Left ventricle myocardium inferior (tissue), 1 donor: ENCODE data around the gene UGT1A3. TPM values are rescaled to one million over a fixed set of nuclear protein-coding genes. Genes with fewer than 3 reads are reported as not detected.

Source experiments
- DNase-seq: peaks from one replicate; pipeline ENCODE4 v3.0.0-alpha.2; 2020
- H3K27ac ChIP-seq: fragments of 200-600 bp; replicated peaks from 2 replicates; pipeline ENCODE4 v1.8.0; 2021
- H3K27me3 ChIP-seq: fragments of 200-600 bp; 2 replicates; pipeline ENCODE4 v1.8.0; 2021; ENCODE audit warnings: low read depth
- H3K36me3 ChIP-seq: fragments of 200-600 bp; 2 replicates; pipeline ENCODE4 v1.8.0; 2021
- H3K4me1 ChIP-seq: fragments of 200-600 bp; 2 replicates; pipeline ENCODE4 v1.8.0; 2021
- H3K4me3 ChIP-seq: fragments of 200-600 bp; 2 replicates; pipeline ENCODE4 v1.8.0; 2021; ENCODE audit warnings: mild to moderate bottlenecking, moderate library complexity
- H3K9me3 ChIP-seq: fragments of 200-600 bp; replicated peaks from 2 replicates; pipeline ENCODE4 v1.8.0; 2021
- CTCF ChIP-seq: fragments of 200-600 bp; IDR thresholded peaks from 2 replicates; pipeline ENCODE4 v1.8.0; 2021; ENCODE audit warnings: antibody characterized with exemption, mild to moderate bottlenecking, borderline replicate concordance
- intact Hi-C: fragments of 100-400 bp; cut with micrococcal nuclease; formaldehyde crosslinking; loops from one replicate; pipeline ENCODE4 v1.11.0; 2022
- total RNA-seq: library from RNA; stranded (reverse); fragmentation: NEBNext Ultra II Directional; extraction: Animal tissue kit (Norgen Biotek cat#: 25700); gene quantifications from one replicate; pipeline ENCODE4 v1.2.1, GENCODE V29; 2021
- donor health status: DM: no; HTN: yes; CAD: no; lungs with severe emphysema.

The UGT1A3 gene
- total RNA-seq, 1 donor from 2014 or later: not detected

- Histone ChIP-seq H3K27me3 (peaks cover 51% of the 10 kb centered on the region), H3K36me3 (no peaks in the 10 kb centered on the region), H3K4me1 (no peaks in the 10 kb centered on the region), H3K27ac (no peak overlapping the region), H3K4me3 (no peak overlapping the region), H3K9me3 (peaks cover 11% of the 10 kb centered on the region)
- intact Hi-C loops: no loop called here
- no peak for DNase-seq
- TF ChIP-seq CTCF: no peak
Measured at GRCh38 chr2:233811732-233812131, 82.9 kb downstream of the UGT1A3 start.

GRCh38 chr2:233813236-233814055 is 84.6 kb downstream of the UGT1A3 start:
- intact Hi-C loops: no loop called here
- no peak for DNase-seq
- no peak overlapping the region for H3K27ac ChIP-seq
- peaks cover 11% of the 10 kb centered on the region for H3K9me3 ChIP-seq
- peaks cover 41% of the 10 kb centered on the region for H3K27me3 ChIP-seq
- TF ChIP-seq CTCF: no peak
- H3K4me3 ChIP-seq: no peak overlapping the region
- no peaks in the 10 kb centered on the region for H3K4me1 ChIP-seq
- no peaks in the 10 kb centered on the region for H3K36me3 ChIP-seq

- TF ChIP-seq CTCF: no peak
- intact Hi-C loops: no loop called here
- peaks cover 40% of the 10 kb centered on the region for H3K27me3 ChIP-seq
- H3K9me3 ChIP-seq: peaks cover 11% of the 10 kb centered on the region
- no peak overlapping the region for H3K4me3 ChIP-seq
- H3K27ac ChIP-seq: no peak overlapping the region
- H3K4me1 ChIP-seq: no peaks in the 10 kb centered on the region
- DNase-seq: no peak
- no peaks in the 10 kb centered on the region for H3K36me3 ChIP-seq
Measured at GRCh38 chr2:233814056-233814835, 85.4 kb downstream of the UGT1A3 start.

- Histone ChIP-seq H3K36me3 (no peaks in the 10 kb centered on the region), H3K27me3 (peaks cover 31% of the 10 kb centered on the region), H3K9me3 (peaks cover 11% of the 10 kb centered on the region), H3K27ac (no peak overlapping the region), H3K4me3 (no peak overlapping the region), H3K4me1 (no peaks in the 10 kb centered on the region)
- no peak for TF ChIP-seq CTCF
- DNase-seq: no peak
- intact Hi-C loops: no loop called here
Measured at GRCh38 chr2:233815861-233816260, 87.0 kb downstream of the UGT1A3 start.

GRCh38 chr2:233816334-233816733 is 87.5 kb downstream of the UGT1A3 start:
- TF ChIP-seq CTCF: no peak
- DNase-seq: no peak
- intact Hi-C loops: no loop called here
- Histone ChIP-seq H3K9me3 (peaks cover 11% of the 10 kb centered on the region), H3K27ac (no peak overlapping the region), H3K36me3 (no peaks in the 10 kb centered on the region), H3K4me1 (no peaks in the 10 kb centered on the region), H3K4me3 (no peak overlapping the region), H3K27me3 (peaks cover 26% of the 10 kb centered on the region)
